GM12878 (cell line): ENCODE data around the gene DEFB124. TPM values are rescaled to one million over a fixed set of nuclear protein-coding genes. Genes with fewer than 3 reads are reported as not detected.

ENCODE experiments used
- ATAC-seq: fragments of 200-7000 bp; cut with Tn5 transposase; 3 replicates; pipeline ENCODE4 v1.9.1; 2020; ENCODE audit warnings: mild to moderate bottlenecking, moderate library complexity
- BruUV-seq: library from RNA; stranded (reverse); fragments of 400-500 nt; replicated peaks from 2 replicates; lab custom pipeline; 2021; lab: Mats Ljungman, UMichigan
- CTCF ChIA-PET: fragments of 300-600 bp; sonication (Branson Sonifier 250); formaldehyde crosslinking; extraction: SDS; loops from one replicate; lab custom pipeline; 2021; ENCODE audit warnings: inconsistent platforms; lab: Yijun Ruan, JAX
- POLR2A ChIA-PET: fragments of 350-600 bp; formaldehyde crosslinking; extraction: SDS; loops from one replicate; lab custom pipeline; 2021; ENCODE audit warnings: inconsistent platforms; lab: Charles Lee
- RAD21 ChIA-PET: fragments of 300-600 bp; sonication (Branson Sonifier 250); formaldehyde crosslinking; loops from one replicate; lab custom pipeline; 2023; ENCODE audit warnings: antibody characterized with exemption; ENCODE audit not compliant: unreplicated experiment; lab: Charles Lee
- SMC1A ChIA-PET: fragments of 300-600 bp; sonication (Branson Sonifier 250); formaldehyde crosslinking; loops from one replicate; lab custom pipeline; 2023; ENCODE audit not compliant: unreplicated experiment, uncharacterized antibody; lab: Charles Lee
- DNase-seq: peaks from one replicate; pipeline ENCODE4 v3.0.0-alpha.2; 2011; ENCODE audit warnings: low read depth, low spot score
- FAIRE-seq: peaks from 3 replicates; lab custom pipeline; 2011; peaks lifted over from hg19 to GRCh38; lab: Jason Lieb, UNC
- H2AFZ ChIP-seq: 2 replicates; pipeline ENCODE4 v1.6.0; 2011; ENCODE audit warnings: low read depth, low read length, control low read depth; ENCODE audit not compliant: control insufficient read depth
- H3K27ac ChIP-seq: 2 replicates; pipeline ENCODE4 v1.5.1; 2011; ENCODE audit warnings: control low read depth; ENCODE audit not compliant: control insufficient read depth, insufficient read depth
- H3K27me3 ChIP-seq, 2 experiments: replicated peaks in 1 of 2; 2 replicates each; pipeline versions ENCODE4 v1.6.0 to v1.6.1; 2011; ENCODE audit warnings: low read length in 1 of 2; ENCODE audit not compliant: control insufficient read depth in 2 of 2, insufficient read depth in 2 of 2
- H3K36me3 ChIP-seq, 2 experiments: 2 replicates each; pipeline ENCODE4 v1.5.1; 2011; ENCODE audit warnings: low read length in 1 of 2; ENCODE audit not compliant: control insufficient read depth in 2 of 2, insufficient read depth in 2 of 2
- H3K4me1 ChIP-seq: 2 replicates; pipeline ENCODE4 v1.6.1; 2011; ENCODE audit warnings: mild to moderate bottlenecking, low read length, moderate library complexity, mixed read lengths; ENCODE audit not compliant: control insufficient read depth, insufficient read depth
- H3K4me2 ChIP-seq: 2 replicates; pipeline ENCODE4 v1.6.0; 2011; ENCODE audit warnings: control low read depth; ENCODE audit not compliant: control insufficient read depth, insufficient read depth
- H3K4me3 ChIP-seq: fragments of 200-600 bp; sonication (generic); 2 replicates; pipeline ENCODE4 v1.5.1; 2016
- H3K79me2 ChIP-seq: 2 replicates; pipeline ENCODE4 v1.6.0; 2011; ENCODE audit warnings: low read length; ENCODE audit not compliant: control insufficient read depth, insufficient read depth
- H3K9ac ChIP-seq: 2 replicates; pipeline ENCODE4 v1.8.0; 2011; ENCODE audit warnings: low read length, control low read depth, mixed read lengths; ENCODE audit not compliant: control insufficient read depth, insufficient read depth
- H3K9me3 ChIP-seq: replicated peaks from 3 replicates; pipeline ENCODE4 v1.5.1; 2011; ENCODE audit warnings: mild to moderate bottlenecking, low read length; ENCODE audit not compliant: control insufficient read depth, insufficient read depth
- H4K20me1 ChIP-seq: 2 replicates; pipeline ENCODE4 v1.6.0; 2011; ENCODE audit not compliant: control insufficient read depth, insufficient read depth
- BACH1 ChIP-seq: fragments of 450-650 bp; IDR thresholded peaks from 2 replicates; pipeline ENCODE4 v1.6.1; 2017; ENCODE audit warnings: mild to moderate bottlenecking, borderline replicate concordance
- E2F8 ChIP-seq: fragments of 450-650 bp; IDR thresholded peaks from 2 replicates; pipeline ENCODE4 v1.6.1; 2018; ENCODE audit warnings: mild to moderate bottlenecking, low read depth, moderate library complexity; ENCODE audit not compliant: partially characterized antibody
- IKZF2 ChIP-seq, 2 experiments: fragments of 450-650 bp; IDR thresholded peaks; 2 replicates each; pipeline ENCODE4 v1.6.1; 2017; ENCODE audit warnings: mild to moderate bottlenecking in 2 of 2, moderate library complexity in 2 of 2
- JUNB ChIP-seq: IDR thresholded peaks from 2 replicates; pipeline ENCODE4 v1.6.1; 2016; ENCODE audit warnings: antibody characterized with exemption, mild to moderate bottlenecking
- PML ChIP-seq: IDR thresholded peaks from 2 replicates; pipeline ENCODE4 v1.6.1; 2012; ENCODE audit warnings: low read length, inconsistent platforms
- RUNX3 ChIP-seq: IDR thresholded peaks from 2 replicates; pipeline ENCODE4 v1.6.1; 2012; ENCODE audit warnings: low read length, inconsistent platforms
- SIN3A ChIP-seq: IDR thresholded peaks from 2 replicates; pipeline ENCODE4 v1.6.1; 2012; ENCODE audit warnings: low read depth, low read length, improper control_type of control experiment
- SREBF1 ChIP-seq: IDR thresholded peaks from 2 replicates; pipeline ENCODE4 v1.6.1; 2012; ENCODE audit warnings: mild to moderate bottlenecking, low read length
- WGBS: methylation state at CpG from one replicate; pipeline ENCODE4 v1.1.6; 2016; ENCODE audit warnings: low lambda C conversion rate; ENCODE audit not compliant: insufficient replicate concordance, insufficient coverage; ENCODE audit errors: missing lambda C conversion rate; 5-methylcytosine and 5-hydroxymethylcytosine counted together
- in situ Hi-C: fragments of 300-500 bp; cut with MboI; formaldehyde crosslinking; loops from 9 replicates; pipeline ENCODE4 v1.14.3; 2018; ENCODE audit warnings: mixed read lengths
- intact Hi-C: fragments of 100-400 bp; cut with micrococcal nuclease; formaldehyde crosslinking; loops from one replicate; pipeline ENCODE4 v1.14.2; 2022; ENCODE audit not compliant: unreplicated experiment
- polyA plus RNA-seq, 11 experiments: library from polyadenylated mRNA; depleted of rRNA in 4 of 11; unstranded in 6 of 11; stranded (reverse) in 5 of 11; fragments of >200 nt; fragmentation: Nextera tagmentation in 4 of 11; fragmentation: Illumina TruSeq in 1 of 11; extraction: Ambion mirVana in 4 of 11; extraction: Trizol in 1 of 11; gene quantifications; 1 replicate in 1 of 11; 2 replicates in 10 of 11; pipeline versions ENCODE4 v1.2.1 to v1.2.3, GENCODE V29; 2011 to 2016; ENCODE audit warnings: inconsistent platforms in 2 of 11, missing spikeins in 2 of 11, low read depth in 1 of 11
- total RNA-seq, 4 experiments: library from RNA; depleted of rRNA in 3 of 4; stranded (reverse); fragments of >200 nt in 3 of 4; fragmentation: Illumina TruSeq in 1 of 4; extraction: Trizol in 1 of 4; gene quantifications; 2 replicates each; pipeline versions ENCODE4 v1.2.1 to v1.2.3, GENCODE V29; 2013 to 2021

Gene DEFB124
- total and polyA plus RNA-seq, 10 of the 15 experiments (the other 5 are each of a cell fraction or from before 2014, with no cell fraction given) = not detected

GRCh38 chr20:31484001-31484400 is 9.1 kb upstream of the DEFB124 start:
- POLR2A ChIA-PET = interaction anchor here (0.7 kb wide), 1 partner anchor 102 kb away, joined by 3 read pairs; no protein-coding TSS in a partner anchor
- no peaks in the 10 kb centered on the region for H3K79me2 ChIP-seq
- H3K9me3 ChIP-seq = no peaks in the 10 kb centered on the region
- no peak for ATAC-seq
- in situ Hi-C loops (no loop called here), intact Hi-C loops (no loop called here)
- SMC1A ChIA-PET = no interaction called here
- no peak overlapping the region for H3K9ac ChIP-seq
- no peak for FAIRE-seq
- CTCF ChIA-PET = interaction anchor here (0.6 kb wide), 1 partner anchor 170 kb away, joined by 3 read pairs; no protein-coding TSS in a partner anchor
- TF ChIP-seq BACH1 (no peak), JUNB (no peak), SREBF1 (no peak), PML (no peak), SIN3A (no peak), IKZF2 (IDR thresholded peaks at IDR 0.05) (no peak)
- RAD21 ChIA-PET = no interaction called here
- no peak overlapping the region for H3K4me2 ChIP-seq
- WGBS = 65% methylated on average over 36 of the region's 36 CpGs
- no peaks in the 10 kb centered on the region for H3K4me1 ChIP-seq
- no peak overlapping the region for H3K27ac ChIP-seq
- DNase-seq = no peak
- H3K36me3 ChIP-seq = no peaks in the 10 kb centered on the region
- BruUV-seq = no TSS peak
- no peak overlapping the region for H2AFZ ChIP-seq
- H3K4me3 ChIP-seq = no peak overlapping the region
- H4K20me1 ChIP-seq = no peaks in the 10 kb centered on the region
- peaks cover 1 to 2% of the 10 kb centered on the region in 2 experiments; a peak in 3 of 4 replicates for H3K27me3 ChIP-seq

DNA sequence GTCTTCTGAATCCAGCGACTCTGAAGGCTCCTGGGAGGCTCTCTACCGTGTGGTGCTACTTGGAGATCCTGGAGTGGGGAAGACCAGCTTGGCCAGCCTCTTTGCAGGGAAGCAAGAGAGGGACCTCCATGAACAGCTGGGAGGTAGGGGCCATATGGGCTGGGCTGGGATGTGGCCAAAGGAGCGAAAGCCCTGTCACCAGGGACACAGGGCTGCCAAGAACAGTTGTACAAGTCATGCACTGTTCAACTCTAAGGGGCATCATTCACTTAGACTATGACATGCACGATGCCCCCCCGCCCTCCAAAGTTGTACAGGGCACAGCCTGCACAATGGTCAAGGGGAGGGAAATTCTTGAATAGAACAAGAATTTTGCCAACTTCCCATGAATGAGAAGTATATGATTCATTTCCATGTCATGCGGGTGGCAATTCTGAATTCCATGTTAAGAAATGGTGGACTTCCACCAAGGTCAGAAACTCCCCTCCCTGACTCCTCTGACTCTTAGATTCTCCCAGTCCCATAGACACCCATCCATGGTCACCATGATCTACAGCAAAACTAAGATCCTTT is 1.8 kb upstream of the DEFB124 start:
- ChIA-PET RAD21 (no interaction called here), POLR2A (no interaction called here), CTCF (interaction anchor here (1.3 kb wide), 1 partner anchor 25 kb away, joined by 4 read pairs; no protein-coding TSS in a partner anchor), SMC1A (no interaction called here)
- H3K4me2 ChIP-seq = no peak overlapping the region
- no peak overlapping the region for H3K9ac ChIP-seq
- DNase-seq (no peak), ATAC-seq (no peak), FAIRE-seq (no peak)
- no peaks in the 10 kb centered on the region for H3K79me2 ChIP-seq
- H3K27ac ChIP-seq = no peak overlapping the region
- BruUV-seq = no TSS peak
- no peaks in the 10 kb centered on the region for H3K36me3 ChIP-seq
- intact Hi-C loops (no loop called here), in situ Hi-C loops (no loop called here)
- no peaks in the 10 kb centered on the region for H3K9me3 ChIP-seq
- peaks cover 4% of the 10 kb centered on the region for H3K4me1 ChIP-seq
- no peak for TF ChIP-seq RUNX3
- TF ChIP-seq E2F8 = no peak
- peaks cover 10 to 13% of the 10 kb centered on the region in 2 experiments for H3K27me3 ChIP-seq
- no peak overlapping the region for H3K4me3 ChIP-seq
- no peaks in the 10 kb centered on the region for H4K20me1 ChIP-seq
- WGBS = 40% methylated on average over 6 of the region's 6 CpGs
- H2AFZ ChIP-seq = no peak overlapping the region
